GM19099 (cell line): ENCODE measurements around the gene NMBR.
A peak's percentile ranks its signal among the peaks of the same experiment; 100 is the strongest.

Experiments
- POLR2A ChIP-seq: IDR thresholded peaks from 3 replicates; pipeline ENCODE4 v1.6.1; 2011; ENCODE audit warnings: low read depth; ENCODE audit not compliant: insufficient read length; ENCODE audit errors: extremely low read depth

NMBR gene

GRCh38 chr6:142146828-142147662 is at the start of gene NMBR, which contains the start of gene VTA1:
NMBR (minus strand) TSS chr6:142147122; CDS start chr6:142088658, 58,464 bp downstream.
VTA1 (plus strand) TSS chr6:142147263; CDS start chr6:142147288, 25 bp downstream.
- peak; percentile 86 for TF ChIP-seq POLR2A

GRCh38 chr6:142195862-142196541 is 49.1 kb upstream of the NMBR start:
- no peak for TF ChIP-seq POLR2A

GRCh38 chr6:142193621-142194020 is 46.7 kb upstream of the NMBR start:
- TF ChIP-seq POLR2A, result no peak

- TF ChIP-seq POLR2A, result no peak
Observed at GRCh38 chr6:142192343-142192742, 45.4 kb upstream of the NMBR start.

GRCh38 chr6:142189057-142189456 is 42.1 kb upstream of the NMBR start:
- no peak for TF ChIP-seq POLR2A

- TF ChIP-seq POLR2A, result no peak
Observed at GRCh38 chr6:142187209-142187608, 40.3 kb upstream of the NMBR start.

- TF ChIP-seq POLR2A, result no peak
Observed at GRCh38 chr6:142185641-142186040, 38.7 kb upstream of the NMBR start.

- TF ChIP-seq POLR2A, result no peak
Observed at GRCh38 chr6:142184307-142184706, 37.4 kb upstream of the NMBR start.

- TF ChIP-seq POLR2A, result no peak
Observed at GRCh38 chr6:142183351-142183750, 36.4 kb upstream of the NMBR start.

- TF ChIP-seq POLR2A, result no peak
Observed at GRCh38 chr6:142182004-142182403, 35.1 kb upstream of the NMBR start.

GRCh38 chr6:142178129-142178528 is 31.2 kb upstream of the NMBR start:
- TF ChIP-seq POLR2A, result no peak

- TF ChIP-seq POLR2A, result no peak
Observed at GRCh38 chr6:142174703-142175102, 27.8 kb upstream of the NMBR start.

- no peak for TF ChIP-seq POLR2A
Observed at GRCh38 chr6:142173980-142174379, 27.1 kb upstream of the NMBR start.

GRCh38 chr6:142172758-142173157 is 25.8 kb upstream of the NMBR start:
- TF ChIP-seq POLR2A, result no peak

- no peak for TF ChIP-seq POLR2A
Observed at GRCh38 chr6:142171351-142171750, 24.4 kb upstream of the NMBR start.

GRCh38 chr6:142167486-142167885 is 20.6 kb upstream of the NMBR start:
- TF ChIP-seq POLR2A, result no peak
